Natural killer cell treated with Interleukin-12 subunit alpha and Interleukin-12 subunit beta and Interleukin-15 and Interleukin-18, amount 100 ng/mL, for 72 hours (primary cell): ENCODE data around the gene PFKFB3. TPM values are rescaled to one million over a fixed set of nuclear protein-coding genes. Genes with fewer than 3 reads are reported as not detected.
"Not testable (repeated sequence)": the region's sequence is repeated elsewhere in the genome, so short reads cannot be mapped to it uniquely, and the experiment has no call there.

ENCODE experiments used
- ATAC-seq, 2 donors: fragments of 150-1000 bp; cut with Tn5 transposase in 1 of 2; sonication (Bioruptor Pico), chemical (Tn5 transposase) in 1 of 2; 2 replicates each; pipeline ENCODE4 v1.10.0; 2021
- DNase-seq: peaks from one replicate; pipeline ENCODE4 v3.0.0; 2022; ENCODE audit warnings: low spot score
- H3K27ac Mint-ChIP-seq, 2 donors: 1 replicate in 1 of 2; 2 replicates in 1 of 2; pipeline ENCODE4 v1.8.0; 2022; ENCODE audit warnings: mixed read lengths in 2 of 2, mild to moderate bottlenecking in 1 of 2, moderate library complexity in 1 of 2
- H3K27me3 Mint-ChIP-seq, 2 donors: 1 replicate in 1 of 2; 2 replicates in 1 of 2; pipeline ENCODE4 v1.8.0; 2022; ENCODE audit warnings: mixed read lengths in 2 of 2
- H3K36me3 Mint-ChIP-seq: one replicate; pipeline ENCODE4 v1.8.0; 2022; ENCODE audit warnings: mixed read lengths
- H3K4me1 Mint-ChIP-seq, 2 donors: 1 replicate in 1 of 2; 2 replicates in 1 of 2; pipeline ENCODE4 v1.8.0; 2022; ENCODE audit warnings: low read depth in 2 of 2, mixed read lengths in 2 of 2, mild to moderate bottlenecking in 1 of 2
- H3K4me3 Mint-ChIP-seq: one replicate; pipeline ENCODE4 v1.8.0; 2022; ENCODE audit warnings: mixed read lengths
- H3K9me3 Mint-ChIP-seq: 2 replicates; pipeline ENCODE4 v1.8.0; 2022; ENCODE audit warnings: mixed read lengths
- total RNA-seq, 2 donors: library from RNA; stranded (reverse); gene quantifications; one replicate each; pipeline ENCODE4 v1.2.3, GENCODE V29; 2022

Gene PFKFB3
- total RNA-seq: 100 to 1,000 TPM; 190 to 256 TPM

- DNase-seq (peak; percentile 98), ATAC-seq (peak; percentile 86 to 90)
Measured at GRCh38 chr10:6202684-6203330, at the start of gene PFKFB3. PFKFB3 (plus strand) TSS chr10:6202932; CDS start chr10:6203261, 329 bp downstream.

GRCh38 chr10:6153845-6154244 lies 48.9 kb upstream of the PFKFB3 start:
- peaks cover 27 to 30% of the 10 kb centered on the region in 2 donors for H3K4me1 Mint-ChIP-seq
- H3K4me3 Mint-ChIP-seq: no peak overlapping the region
- H3K9me3 Mint-ChIP-seq: no peaks in the 10 kb centered on the region
- no peak for DNase-seq
- no peaks in the 10 kb centered on the region for H3K36me3 Mint-ChIP-seq
- H3K27ac Mint-ChIP-seq: peak overlapping the region in 1 of 2 donors; percentile 75
- no peak for ATAC-seq
- H3K27me3 Mint-ChIP-seq: no peaks in the 10 kb centered on the region

More at GRCh38 chr10:6202684-6203330, at the start of gene PFKFB3:
- Mint-ChIP-seq H3K27ac (peak within 1 kb of the TSS; percentile 77 to 94), H3K4me1 (peaks cover 33 to 36% of the 10 kb centered on the region in 2 donors), H3K4me3 (peak within 1 kb of the TSS; percentile 95), H3K9me3 (no peaks in the 10 kb centered on the region), H3K36me3 (peaks cover 6% of the 10 kb centered on the region), H3K27me3 (peaks cover 0 to 3% of the 10 kb centered on the region in 2 donors)

- Mint-ChIP-seq H3K36me3 (no peaks in the 10 kb centered on the region), H3K27ac (peak overlapping the region in 1 of 2 donors; percentile 75), H3K27me3 (no peaks in the 10 kb centered on the region), H3K4me1 (peaks cover 24 to 27% of the 10 kb centered on the region in 2 donors), H3K9me3 (no peaks in the 10 kb centered on the region), H3K4me3 (no peak overlapping the region)
- no peak for ATAC-seq
- DNase-seq: no peak
Measured at GRCh38 chr10:6154566-6154965, 48.2 kb upstream of the PFKFB3 start.

GRCh38 chr10:6158276-6158675 lies 44.5 kb upstream of the PFKFB3 start:
- peak overlapping the region in 1 of 2 donors; percentile 40 for H3K27ac Mint-ChIP-seq
- no peaks in the 10 kb centered on the region for H3K36me3 Mint-ChIP-seq
- H3K4me3 Mint-ChIP-seq: no peak overlapping the region

GRCh38 chr10:6161921-6162320 lies 40.8 kb upstream of the PFKFB3 start:
- Mint-ChIP-seq H3K4me1 (peaks cover 24 to 25% of the 10 kb centered on the region in 2 donors), H3K27ac (no peak overlapping the region), H3K36me3 (no peaks in the 10 kb centered on the region), H3K9me3 (no peaks in the 10 kb centered on the region), H3K27me3 (no peaks in the 10 kb centered on the region), H3K4me3 (no peak overlapping the region)
- no peak for DNase-seq
- ATAC-seq: no peak

More at GRCh38 chr10:6158276-6158675, 44.5 kb upstream of the PFKFB3 start:
- ATAC-seq: no peak
- peaks cover 8 to 11% of the 10 kb centered on the region in 2 donors for H3K4me1 Mint-ChIP-seq
- no peak for DNase-seq
- no peaks in the 10 kb centered on the region for H3K27me3 Mint-ChIP-seq
- H3K9me3 Mint-ChIP-seq: no peaks in the 10 kb centered on the region

- Mint-ChIP-seq H3K27me3 (no peaks in the 10 kb centered on the region), H3K4me1 (peaks cover 27 to 32% of the 10 kb centered on the region in 2 donors), H3K36me3 (no peaks in the 10 kb centered on the region), H3K9me3 (no peaks in the 10 kb centered on the region), H3K27ac (no peak overlapping the region), H3K4me3 (peak overlapping the region; percentile 55)
- ATAC-seq (no peak), DNase-seq (no peak)
Measured at GRCh38 chr10:6162589-6163356, 40.0 kb upstream of the PFKFB3 start.

GRCh38 chr10:6163364-6164270 lies 39.1 kb upstream of the PFKFB3 start:
- Mint-ChIP-seq H3K27me3 (no peaks in the 10 kb centered on the region), H3K9me3 (no peaks in the 10 kb centered on the region), H3K36me3 (no peaks in the 10 kb centered on the region), H3K4me1 (peaks cover 30 to 34% of the 10 kb centered on the region in 2 donors), H3K4me3 (peak overlapping the region; percentile 97), H3K27ac (peak overlapping the region; percentile 90 to 91)
- ATAC-seq: peak; percentile 98
- peak; percentile 95 for DNase-seq

- DNase-seq (no peak), ATAC-seq (no peak)
- Mint-ChIP-seq H3K27me3 (no peaks in the 10 kb centered on the region), H3K4me1 (peaks cover 30 to 34% of the 10 kb centered on the region in 2 donors), H3K27ac (peak overlapping the region; percentile 90 to 91), H3K4me3 (peak overlapping the region; percentile 97), H3K9me3 (no peaks in the 10 kb centered on the region), H3K36me3 (no peaks in the 10 kb centered on the region)
Measured at GRCh38 chr10:6164271-6165095, 38.2 kb upstream of the PFKFB3 start.

- Mint-ChIP-seq H3K36me3 (no peaks in the 10 kb centered on the region), H3K27me3 (no peaks in the 10 kb centered on the region), H3K4me1 (peaks cover 34% of the 10 kb centered on the region in 2 donors), H3K4me3 (peak overlapping the region; percentile 97), H3K27ac (peak overlapping the region; percentile 90 to 91), H3K9me3 (no peaks in the 10 kb centered on the region)
- ATAC-seq (no peak), DNase-seq (no peak)
Measured at GRCh38 chr10:6165221-6165725, 37.5 kb upstream of the PFKFB3 start.

- H3K9me3 Mint-ChIP-seq, DNase-seq, H3K36me3 Mint-ChIP-seq, ATAC-seq, H3K27me3 Mint-ChIP-seq: not testable (repeated sequence)
- peak overlapping the region; percentile 41 for H3K4me3 Mint-ChIP-seq
- H3K27ac Mint-ChIP-seq: peak overlapping the region; percentile 90 to 91
- peaks cover 38% of the 10 kb centered on the region in 2 donors for H3K4me1 Mint-ChIP-seq
Measured at GRCh38 chr10:6165933-6166332, 36.8 kb upstream of the PFKFB3 start.

- ATAC-seq (no peak), DNase-seq (no peak)
- no peaks in the 10 kb centered on the region for H3K9me3 Mint-ChIP-seq
- H3K36me3 Mint-ChIP-seq: no peaks in the 10 kb centered on the region
- H3K27me3 Mint-ChIP-seq: no peaks in the 10 kb centered on the region
- H3K27ac Mint-ChIP-seq: peak overlapping the region; percentile 16 to 24
- H3K4me1 Mint-ChIP-seq: peaks cover 42 to 45% of the 10 kb centered on the region in 2 donors
- no peak overlapping the region for H3K4me3 Mint-ChIP-seq
Measured at GRCh38 chr10:6167456-6167855, 35.3 kb upstream of the PFKFB3 start.

- Mint-ChIP-seq H3K36me3 (no peaks in the 10 kb centered on the region), H3K27ac (peak overlapping the region; percentile 16 to 24), H3K9me3 (no peaks in the 10 kb centered on the region), H3K4me3 (no peak overlapping the region), H3K4me1 (peaks cover 43 to 47% of the 10 kb centered on the region in 2 donors), H3K27me3 (no peaks in the 10 kb centered on the region)
- DNase-seq: no peak
- no peak for ATAC-seq
Measured at GRCh38 chr10:6168084-6168483, 34.6 kb upstream of the PFKFB3 start.
